SJCRH30 (cell line): ENCODE measurements around the gene SMIM38. TPM values are rescaled to one million over a fixed set of nuclear protein-coding genes. Genes with fewer than 3 reads are reported as not detected.

Experiments used
- DNase-seq, 2 experiments: peaks; one replicate each; pipeline ENCODE4 v3.0.0-alpha.2; 2015 to 2020
- H3K27ac ChIP-seq: fragments of 250-450 bp; sonication (Bioruptor Pico); 2 replicates; pipeline ENCODE4 v1.5.1; 2020; ENCODE audit warnings: mild to moderate bottlenecking, moderate library complexity
- H3K27me3 ChIP-seq: fragments of 250-450 bp; sonication (Bioruptor Pico); 2 replicates; pipeline ENCODE4 v1.5.1; 2020; ENCODE audit warnings: mild to moderate bottlenecking, moderate library complexity
- H3K36me3 ChIP-seq: fragments of 250-450 bp; sonication (Bioruptor Pico); 2 replicates; pipeline ENCODE4 v1.5.1; 2020; ENCODE audit warnings: mild to moderate bottlenecking, moderate library complexity
- H3K4me1 ChIP-seq: fragments of 250-450 bp; sonication (Bioruptor Pico); 2 replicates; pipeline ENCODE4 v1.5.1; 2020; ENCODE audit warnings: mild to moderate bottlenecking, moderate library complexity
- H3K4me3 ChIP-seq: fragments of 250-450 bp; sonication (Bioruptor Pico); 2 replicates; pipeline ENCODE4 v1.5.1; 2020; ENCODE audit warnings: mild to moderate bottlenecking, moderate library complexity
- H3K9me3 ChIP-seq: fragments of 250-450 bp; sonication (Bioruptor Pico); replicated peaks from 2 replicates; pipeline ENCODE4 v1.5.1; 2020; ENCODE audit warnings: mild to moderate bottlenecking, moderate library complexity
- total RNA-seq: library from RNA; depleted of rRNA; stranded (reverse); fragments of >200 nt; shearing (Covaris generic); gene quantifications from 2 replicates; pipeline ENCODE4 v1.2.3, GENCODE V29; 2014

The SMIM38 gene
- total RNA-seq, 1 experiment from 2014 or later: 0.40 TPM

DNA sequence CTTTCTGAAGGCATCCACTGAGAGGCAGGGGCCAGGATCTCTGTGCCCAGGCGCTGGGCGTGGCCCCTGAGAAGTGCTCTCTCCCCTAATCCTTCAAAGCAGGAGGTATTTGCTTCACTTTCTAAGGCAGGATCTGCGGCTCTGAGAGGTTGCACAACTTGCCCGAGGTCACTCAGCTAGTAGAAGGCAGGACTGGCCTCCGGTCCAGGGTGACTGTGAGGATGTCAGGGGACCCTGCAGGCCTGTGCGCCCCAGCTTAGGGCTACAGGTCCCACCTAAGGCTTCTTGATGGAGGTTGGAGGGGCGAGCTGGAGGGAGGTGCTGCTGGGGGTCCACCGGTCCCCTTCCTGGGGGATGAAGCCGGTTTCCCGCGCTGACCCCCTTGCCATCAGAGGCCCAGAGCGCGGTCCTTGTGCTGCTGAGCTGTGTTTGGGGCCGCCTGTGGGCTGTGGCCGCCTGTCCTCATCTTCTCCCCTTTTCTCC is 979 bp downstream of the SMIM38 start:
- Histone ChIP-seq H3K27ac (peak overlapping the region; percentile 97), H3K27me3 (no peaks in the 10 kb centered on the region), H3K4me3 (peak overlapping the region; percentile 35), H3K36me3 (no peaks in the 10 kb centered on the region), H3K9me3 (no peaks in the 10 kb centered on the region), H3K4me1 (peaks cover 17% of the 10 kb centered on the region)
- DNase-seq: peak in 1 of 2 experiments; percentile 38

DNA sequence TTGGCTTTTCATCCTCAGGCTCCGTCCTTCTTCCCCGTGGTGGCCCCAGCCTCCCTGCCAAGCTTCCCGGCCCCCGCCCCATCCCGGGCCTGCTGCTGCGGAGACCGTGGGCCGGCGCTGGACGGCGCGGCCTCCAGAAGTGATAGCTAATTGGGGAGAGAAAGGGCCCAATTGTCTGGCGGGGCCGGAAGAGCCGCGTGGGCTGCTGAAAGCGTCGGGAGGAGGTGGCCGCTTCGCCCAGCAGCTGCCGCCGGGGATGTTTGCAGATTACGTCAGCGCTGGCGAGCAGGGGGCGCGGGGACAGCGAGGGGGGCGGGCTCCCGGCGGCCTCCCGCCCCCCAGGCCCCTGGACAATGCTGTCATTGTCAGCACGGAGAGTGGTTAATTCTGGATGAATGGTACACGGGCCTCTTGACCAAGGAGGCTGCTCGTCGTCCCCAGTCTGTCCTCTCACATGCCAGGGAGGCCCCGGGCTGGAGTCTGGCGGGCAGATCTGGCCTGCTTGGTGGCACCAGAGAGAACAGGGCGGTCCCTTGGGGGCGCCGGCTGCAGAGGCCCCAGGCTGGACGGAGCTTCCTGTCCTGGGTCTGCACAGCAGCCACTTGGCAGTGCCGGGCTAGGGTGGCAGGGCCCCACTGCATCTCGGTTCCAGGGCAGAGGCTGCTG is 1.6 kb downstream of the SMIM38 start:
- Histone ChIP-seq H3K27me3 (no peaks in the 10 kb centered on the region), H3K4me3 (peak overlapping the region; percentile 35), H3K36me3 (no peaks in the 10 kb centered on the region), H3K4me1 (peaks cover 17% of the 10 kb centered on the region), H3K9me3 (no peaks in the 10 kb centered on the region), H3K27ac (peak overlapping the region; percentile 97)
- DNase-seq: peak; percentile 93 to 95

DNA sequence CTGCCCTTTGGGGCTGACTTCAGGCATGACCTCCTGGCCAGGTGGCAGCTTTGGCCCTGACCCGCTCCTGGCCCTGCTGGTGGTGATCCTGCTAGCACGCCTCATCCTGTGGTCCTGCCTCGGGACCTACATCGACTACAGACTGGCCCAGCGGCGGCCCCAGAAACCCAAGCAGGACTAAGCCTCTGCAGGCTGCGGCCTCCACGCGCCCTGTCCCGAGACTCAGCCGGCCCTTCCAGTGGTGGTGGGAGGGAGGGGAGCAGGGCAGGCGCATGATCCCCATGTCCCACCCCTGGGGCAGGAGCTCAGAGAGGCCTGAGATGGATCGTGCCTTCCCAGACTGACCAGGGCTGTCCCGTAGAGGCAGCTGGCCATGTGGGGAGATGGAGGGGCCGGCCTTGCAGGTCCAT is 2.1 kb downstream of the SMIM38 start:
- Histone ChIP-seq H3K27me3 (no peaks in the 10 kb centered on the region), H3K4me3 (peak overlapping the region; percentile 11; the same call in 1 of the 2 replicates), H3K27ac (peak overlapping the region; percentile 97), H3K9me3 (no peaks in the 10 kb centered on the region), H3K4me1 (peaks cover 17% of the 10 kb centered on the region), H3K36me3 (no peaks in the 10 kb centered on the region)
- DNase-seq: no peak

GRCh38 chr11:69158301-69159149 is 2.8 kb downstream of the SMIM38 start:
- no peak overlapping the region for H3K4me3 ChIP-seq
- H3K4me1 ChIP-seq: peaks cover 17% of the 10 kb centered on the region
- no peak overlapping the region for H3K27ac ChIP-seq
- H3K9me3 ChIP-seq: no peaks in the 10 kb centered on the region
- H3K36me3 ChIP-seq: no peaks in the 10 kb centered on the region
- H3K27me3 ChIP-seq: no peaks in the 10 kb centered on the region
- no peak for DNase-seq

- H3K4me1 ChIP-seq: peaks cover 17% of the 10 kb centered on the region
- no peak overlapping the region for H3K4me3 ChIP-seq
- no peaks in the 10 kb centered on the region for H3K27me3 ChIP-seq
- no peak overlapping the region for H3K27ac ChIP-seq
- H3K9me3 ChIP-seq: peaks cover 5% of the 10 kb centered on the region; the same call in 1 of the 2 replicates
- H3K36me3 ChIP-seq: no peaks in the 10 kb centered on the region
- DNase-seq: no peak
Observed at GRCh38 chr11:69159150-69159852, 3.6 kb downstream of the SMIM38 start.

DNA sequence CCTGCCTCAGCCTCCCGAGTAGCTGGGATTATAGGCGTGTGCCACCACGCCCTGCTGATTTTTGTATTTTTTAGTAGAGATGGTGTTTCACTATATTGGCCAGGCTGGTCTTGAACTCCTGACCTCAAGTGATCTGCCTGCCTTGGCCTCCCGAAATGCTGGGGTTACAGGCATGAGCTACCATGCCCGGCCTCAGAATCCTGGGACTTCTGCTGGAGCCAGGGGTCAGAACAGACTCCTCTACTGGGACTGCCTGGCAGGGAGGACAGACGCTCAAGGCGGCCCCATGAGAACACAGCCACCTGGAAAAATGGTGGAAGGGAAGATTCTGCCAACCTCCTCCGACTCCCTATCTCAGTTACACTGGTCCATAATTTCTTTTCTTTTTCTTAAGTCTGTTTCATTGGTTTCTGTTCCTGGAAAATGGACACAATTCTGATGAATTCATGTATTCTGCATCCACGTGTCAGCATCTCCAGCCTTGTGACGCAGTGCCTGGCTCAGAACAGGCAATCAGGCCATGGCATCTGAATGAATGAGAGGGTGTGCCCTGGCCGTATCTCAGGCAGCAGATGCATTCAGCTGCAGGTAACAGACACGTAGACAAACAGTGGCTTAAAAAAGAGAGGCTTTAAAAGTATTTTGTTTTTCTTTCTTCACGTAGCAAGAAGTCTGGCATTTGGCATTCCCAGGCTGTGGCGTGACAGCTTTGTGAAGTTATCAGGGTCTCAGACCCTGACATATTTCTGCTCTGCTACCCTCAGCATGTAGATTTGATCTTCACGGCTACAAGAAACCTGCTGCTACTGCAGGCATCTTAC is 4.8 kb downstream of the SMIM38 start:
- Histone ChIP-seq H3K27ac (no peak overlapping the region), H3K4me3 (no peak overlapping the region), H3K4me1 (peaks cover 17% of the 10 kb centered on the region), H3K27me3 (no peaks in the 10 kb centered on the region), H3K36me3 (no peaks in the 10 kb centered on the region), H3K9me3 (peaks cover 5% of the 10 kb centered on the region; the same call in 1 of the 2 replicates)
- DNase-seq: no peak

- Histone ChIP-seq H3K27ac (no peak overlapping the region), H3K27me3 (no peaks in the 10 kb centered on the region), H3K9me3 (peaks cover 5% of the 10 kb centered on the region; the same call in 1 of the 2 replicates), H3K36me3 (no peaks in the 10 kb centered on the region), H3K4me3 (no peak overlapping the region), H3K4me1 (peaks cover 20% of the 10 kb centered on the region)
- DNase-seq: no peak
Observed at GRCh38 chr11:69161117-69161407, 5.3 kb downstream of the SMIM38 start.

GRCh38 chr11:69162505-69162904 is 6.8 kb downstream of the SMIM38 start:
- Histone ChIP-seq H3K4me1 (peaks cover 20% of the 10 kb centered on the region), H3K4me3 (no peak overlapping the region), H3K36me3 (no peaks in the 10 kb centered on the region), H3K27me3 (no peaks in the 10 kb centered on the region), H3K9me3 (peaks cover 5% of the 10 kb centered on the region; the same call in 1 of the 2 replicates), H3K27ac (no peak overlapping the region)
- no peak for DNase-seq

- no peak for DNase-seq
- Histone ChIP-seq H3K27ac (no peak overlapping the region), H3K9me3 (peaks cover 5% of the 10 kb centered on the region; the same call in 1 of the 2 replicates), H3K4me1 (peaks cover 13% of the 10 kb centered on the region), H3K27me3 (no peaks in the 10 kb centered on the region), H3K4me3 (no peak overlapping the region), H3K36me3 (no peaks in the 10 kb centered on the region)
Observed at GRCh38 chr11:69163842-69164241, 8.1 kb downstream of the SMIM38 start.

- H3K4me3 ChIP-seq: no peak overlapping the region
- H3K36me3 ChIP-seq: no peaks in the 10 kb centered on the region
- H3K27ac ChIP-seq: no peak overlapping the region
- DNase-seq: no peak
- H3K4me1 ChIP-seq: peaks cover 13% of the 10 kb centered on the region
- peaks cover 5% of the 10 kb centered on the region; the same call in 1 of the 2 replicates for H3K9me3 ChIP-seq
- no peaks in the 10 kb centered on the region for H3K27me3 ChIP-seq
Observed at GRCh38 chr11:69164824-69165223, 9.1 kb downstream of the SMIM38 start.

DNA sequence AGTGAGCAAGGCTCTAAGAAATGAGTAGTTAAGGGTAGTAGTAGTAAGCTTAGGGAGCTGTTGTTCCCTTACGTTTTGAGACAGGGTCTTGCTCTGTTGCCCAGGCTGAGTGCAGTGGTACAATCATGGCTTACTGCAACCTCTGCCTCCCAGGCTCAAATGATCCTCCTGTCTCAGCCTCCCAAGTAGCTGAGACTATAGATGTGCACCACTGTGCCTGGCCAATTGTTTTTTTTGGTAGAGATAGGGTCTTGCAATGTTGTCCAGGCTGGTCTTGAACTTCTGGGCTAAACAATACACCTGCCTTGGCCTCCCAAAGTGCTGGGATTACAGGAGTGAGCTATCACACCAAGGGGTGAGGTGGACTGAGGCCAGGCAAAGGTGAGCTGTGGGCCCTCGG is 10.0 kb downstream of the SMIM38 start:
- Histone ChIP-seq H3K4me1 (peaks cover 21% of the 10 kb centered on the region), H3K27ac (no peak overlapping the region), H3K36me3 (no peaks in the 10 kb centered on the region), H3K9me3 (peaks cover 5% of the 10 kb centered on the region; the same call in 1 of the 2 replicates), H3K4me3 (no peak overlapping the region), H3K27me3 (no peaks in the 10 kb centered on the region)
- no peak for DNase-seq

DNA sequence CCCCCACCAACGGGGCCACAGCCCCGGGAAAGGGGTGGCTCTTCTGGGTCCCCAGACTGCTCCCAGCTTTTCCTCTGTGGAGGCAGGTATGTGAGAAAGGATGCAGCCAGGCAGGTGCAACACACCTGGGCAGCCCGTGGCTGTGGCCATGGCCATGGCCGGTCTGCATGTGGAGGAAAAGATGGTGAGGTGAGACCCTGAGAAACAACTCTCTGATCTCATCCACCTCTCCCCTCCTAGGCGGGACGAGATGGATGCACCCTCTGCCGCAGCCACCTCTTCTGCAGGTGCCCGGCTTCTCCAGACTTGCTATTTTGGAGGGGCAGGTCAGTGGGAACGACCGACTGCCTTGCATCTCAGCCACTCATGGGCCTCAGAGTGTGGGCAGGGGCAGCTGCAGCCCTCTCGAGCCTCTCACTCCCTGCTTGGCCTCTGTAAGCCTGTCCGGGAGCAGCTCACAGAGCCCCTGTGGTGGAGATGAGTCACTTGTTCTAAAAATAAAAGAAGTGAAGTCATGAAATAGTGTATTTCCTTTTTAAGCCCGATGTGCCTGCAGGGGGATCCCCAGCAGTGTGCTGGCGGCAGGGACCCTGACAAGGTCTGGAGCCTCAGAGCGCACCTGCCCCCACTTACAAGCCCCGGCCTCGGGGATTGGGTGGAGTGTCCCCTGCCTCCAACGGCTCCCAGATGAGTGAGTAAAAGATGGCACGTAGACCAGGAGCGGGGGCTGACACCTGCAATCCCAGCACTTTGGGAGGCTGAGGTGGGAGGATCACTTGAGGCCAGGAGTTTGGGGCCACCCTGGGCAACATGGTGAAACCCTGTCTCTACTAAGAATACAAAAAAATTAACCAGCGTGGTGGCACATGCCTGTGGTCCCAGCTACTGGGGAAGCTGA is 10.7 kb downstream of the SMIM38 start:
- peaks cover 5% of the 10 kb centered on the region; the same call in 1 of the 2 replicates for H3K9me3 ChIP-seq
- peak; percentile 88 to 91 for DNase-seq
- H3K36me3 ChIP-seq: no peaks in the 10 kb centered on the region
- H3K4me1 ChIP-seq: peaks cover 26% of the 10 kb centered on the region
- H3K27ac ChIP-seq: peak overlapping the region; percentile 30
- no peak overlapping the region for H3K4me3 ChIP-seq
- no peaks in the 10 kb centered on the region for H3K27me3 ChIP-seq

GRCh38 chr11:69167130-69167915 is 11.6 kb downstream of the SMIM38 start:
- peaks cover 5% of the 10 kb centered on the region; the same call in 1 of the 2 replicates for H3K9me3 ChIP-seq
- no peak for DNase-seq
- no peaks in the 10 kb centered on the region for H3K27me3 ChIP-seq
- no peaks in the 10 kb centered on the region for H3K36me3 ChIP-seq
- no peak overlapping the region for H3K4me3 ChIP-seq
- H3K27ac ChIP-seq: peak overlapping the region; percentile 30
- H3K4me1 ChIP-seq: peaks cover 26% of the 10 kb centered on the region
